Measurements from ENCODE around the gene NR2C2AP.
A peak's percentile ranks its signal among the peaks of the same experiment; 100 is the strongest.
"Not testable (repeated sequence)": the region's sequence is repeated elsewhere in the genome, so short reads cannot be mapped to it uniquely, and the experiment has no call there.

The NR2C2AP gene, protein sequence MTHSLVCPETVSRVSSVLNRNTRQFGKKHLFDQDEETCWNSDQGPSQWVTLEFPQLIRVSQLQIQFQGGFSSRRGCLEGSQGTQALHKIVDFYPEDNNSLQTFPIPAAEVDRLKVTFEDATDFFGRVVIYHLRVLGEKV

DNA sequence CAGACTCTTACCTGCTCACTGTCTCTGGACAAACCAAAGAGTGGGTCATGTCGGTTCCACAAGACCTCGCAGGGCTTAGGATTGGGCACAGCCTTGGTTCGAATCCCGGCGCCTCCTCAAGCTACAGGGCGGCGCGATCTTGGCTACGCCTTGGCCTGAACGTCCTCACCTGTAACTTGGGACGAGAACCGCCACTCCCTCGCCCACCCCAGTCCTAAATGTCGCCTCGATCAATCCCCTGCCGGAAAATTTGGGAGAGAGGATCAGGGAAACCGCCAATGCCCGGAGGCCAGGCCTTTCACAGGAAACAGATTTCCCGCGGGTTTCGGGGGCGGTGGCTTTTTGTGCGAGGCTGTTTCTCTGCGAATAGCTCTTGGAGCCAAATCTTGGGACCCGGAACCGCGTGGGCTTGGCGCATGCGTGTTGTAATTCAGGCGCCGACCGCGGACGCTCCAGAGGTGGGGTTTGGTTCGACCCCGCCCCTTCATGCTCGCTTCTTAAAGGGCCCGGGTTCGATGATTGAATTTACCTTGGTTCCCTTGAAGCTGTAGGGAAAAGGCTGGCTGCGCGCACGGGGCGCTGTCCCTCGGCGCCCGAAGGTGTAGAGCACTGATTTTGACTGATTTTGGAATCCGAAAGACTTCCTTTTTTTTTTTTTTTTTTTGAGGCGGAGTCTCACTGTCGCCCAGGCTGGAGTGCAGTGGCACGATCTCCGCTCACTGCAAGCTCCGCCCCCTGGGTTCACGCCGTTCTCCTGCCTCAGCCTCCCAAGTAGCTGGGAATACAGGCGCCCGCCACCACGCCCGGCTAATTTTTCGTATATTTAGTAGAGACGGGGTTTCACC lies at the start of gene NR2C2AP:
TSS of gene NR2C2AP (minus strand) at position 403 of the 845 bp plus-strand sequence. CDS start at position 49, 354 bp downstream.
- DNase-seq: peak; percentile 41

DNA sequence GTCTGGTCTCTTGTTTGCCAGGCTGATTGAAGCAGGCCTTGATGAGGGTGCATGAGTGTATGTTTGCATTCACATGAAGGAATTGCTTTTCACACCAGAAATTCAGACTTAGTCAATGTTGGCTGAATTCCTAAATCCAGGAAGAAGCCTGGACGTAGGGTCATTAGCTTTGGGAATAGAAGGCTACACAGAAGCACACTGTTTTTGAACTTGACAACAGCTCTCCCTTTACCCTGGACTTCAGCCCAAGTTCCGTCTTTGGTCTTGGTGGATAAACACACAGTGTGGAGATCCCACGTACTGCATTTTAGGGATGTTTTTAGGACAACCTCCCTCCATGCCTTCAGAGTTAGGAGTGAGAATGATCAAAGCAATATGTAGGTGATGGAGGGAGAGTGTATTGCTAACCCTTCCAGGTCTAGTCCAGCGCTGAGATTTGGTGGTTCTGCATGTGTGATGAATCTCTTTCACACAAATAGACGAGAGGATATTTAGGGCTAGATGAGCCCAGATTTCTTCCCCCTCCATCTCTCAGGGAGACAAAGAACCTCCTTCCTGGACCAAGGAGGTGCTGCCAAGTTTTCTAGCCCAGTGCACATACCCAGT lies 47.1 kb upstream of the NR2C2AP start:
- DNase-seq: no peak

DNA sequence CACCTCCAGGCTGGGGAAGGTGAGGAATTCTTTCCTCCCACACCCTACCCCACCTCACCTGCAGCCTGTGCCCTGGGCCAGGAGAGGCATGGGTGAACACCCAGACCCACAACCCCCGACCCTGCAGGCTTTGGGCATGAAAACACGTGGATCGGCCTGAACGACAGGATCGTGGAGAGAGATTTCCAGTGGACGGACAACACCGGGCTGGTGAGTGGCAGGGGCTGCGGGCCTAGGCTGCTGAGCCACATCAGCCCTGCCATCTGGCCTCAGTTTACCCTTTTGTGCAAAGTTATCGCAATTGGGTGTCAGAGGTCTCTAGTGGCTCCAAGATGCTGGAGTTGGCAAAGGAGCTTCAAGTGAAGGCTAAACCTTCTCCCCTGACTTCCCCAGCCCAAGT lies 37.3 kb upstream of the NR2C2AP start:
- no peak for DNase-seq

DNA sequence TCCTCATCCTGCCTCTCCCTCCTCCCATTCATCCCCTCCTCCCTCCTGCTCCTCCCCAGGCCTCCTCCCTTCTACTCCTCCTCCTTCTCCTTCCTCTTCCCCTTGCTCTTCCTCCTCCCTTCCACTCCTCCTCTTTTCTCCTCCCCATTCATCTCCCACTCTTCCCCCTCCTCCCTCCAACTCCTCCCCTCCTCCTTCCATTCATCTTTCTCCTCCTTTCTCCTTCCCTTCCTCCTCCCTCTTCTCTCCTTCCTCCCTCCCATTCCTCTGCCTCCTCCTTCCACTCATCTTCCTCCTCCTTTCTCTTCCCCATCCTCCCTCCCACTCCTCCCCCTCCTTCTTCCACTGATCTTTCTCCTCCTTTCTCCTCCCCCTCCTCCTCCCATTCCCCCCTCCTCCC lies 36.5 kb upstream of the NR2C2AP start:
- no peak for DNase-seq

DNA sequence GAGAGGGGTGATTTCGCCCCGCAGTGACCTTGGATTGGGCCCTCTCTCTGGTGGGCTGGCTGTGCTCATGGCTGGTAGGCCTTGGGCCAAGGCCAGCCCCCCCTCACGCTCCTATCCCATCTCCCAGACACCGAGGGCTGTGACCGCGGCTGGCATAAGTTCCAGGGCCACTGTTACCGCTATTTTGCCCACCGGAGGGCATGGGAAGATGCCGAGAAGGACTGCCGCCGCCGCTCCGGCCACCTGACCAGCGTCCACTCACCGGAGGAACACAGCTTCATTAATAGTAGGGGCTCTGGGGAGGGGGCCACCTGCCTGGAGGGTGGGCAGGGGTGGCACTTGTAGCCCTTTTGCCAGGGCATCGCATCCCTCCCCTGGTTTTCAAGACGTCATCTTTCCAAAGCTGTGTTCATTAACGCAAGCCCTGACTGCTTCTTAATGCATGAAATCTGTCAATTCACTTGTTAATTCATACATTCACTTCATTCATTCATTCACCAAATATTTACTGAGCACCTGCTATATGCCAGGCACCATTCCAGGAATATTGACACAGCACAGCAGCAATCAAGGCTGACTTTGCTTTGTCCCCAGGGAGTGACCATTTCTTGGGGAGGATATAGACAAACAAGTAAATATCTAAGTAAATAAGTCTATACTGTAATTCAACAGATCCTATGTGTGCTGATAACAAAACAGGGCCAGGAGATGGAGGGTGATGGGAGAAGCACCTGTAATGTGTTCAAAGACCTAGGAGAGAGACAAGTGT lies 35.1 kb upstream of the NR2C2AP start:
- no peak for DNase-seq

DNA sequence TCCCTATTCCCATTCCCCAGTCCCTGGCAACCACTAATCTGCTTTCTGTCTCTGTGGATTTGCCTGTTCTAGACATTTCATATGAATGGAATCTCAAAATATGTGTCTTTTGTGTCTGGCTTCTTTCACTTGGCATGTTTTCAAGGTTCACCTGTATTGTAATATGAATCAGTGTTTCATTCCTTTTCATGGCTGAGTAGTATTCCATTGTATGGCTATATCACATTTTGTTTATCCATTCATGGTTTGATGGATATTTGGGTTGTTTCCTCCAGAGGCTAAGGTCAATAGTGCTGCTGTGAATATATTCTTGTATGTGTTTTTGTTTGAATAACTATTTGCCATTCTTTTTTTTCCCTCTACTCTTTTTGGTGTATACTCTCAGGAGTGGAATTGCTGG lies 33.0 kb upstream of the NR2C2AP start:
- no peak for DNase-seq

DNA sequence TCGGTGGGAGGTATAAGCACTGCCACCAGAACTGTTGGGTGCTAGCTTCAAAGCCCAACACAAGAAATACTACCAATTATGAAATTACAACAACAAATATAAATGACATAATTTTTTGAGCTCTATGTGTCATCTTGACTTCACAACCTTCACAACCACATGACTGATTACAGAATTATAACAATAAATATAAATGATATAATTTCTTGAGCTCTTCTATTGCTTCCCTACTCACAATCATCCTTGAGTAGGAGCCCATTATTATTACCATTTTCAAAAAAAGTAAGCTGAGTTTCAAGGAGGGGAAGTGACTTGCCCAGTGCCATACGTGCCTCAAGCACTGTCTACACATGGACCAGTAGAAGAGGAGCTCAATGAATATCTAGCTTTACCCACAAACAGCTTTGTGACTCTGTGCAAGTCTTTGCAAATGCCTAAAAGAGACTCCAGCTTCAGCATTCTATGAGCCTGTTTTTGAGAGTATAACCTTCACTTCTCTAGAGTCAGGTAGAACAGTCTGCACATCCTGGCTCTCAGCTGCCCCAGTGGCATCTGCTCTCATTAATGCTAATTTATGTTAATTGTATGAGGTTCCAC lies 31.1 kb upstream of the NR2C2AP start:
- DNase-seq: no peak

DNA sequence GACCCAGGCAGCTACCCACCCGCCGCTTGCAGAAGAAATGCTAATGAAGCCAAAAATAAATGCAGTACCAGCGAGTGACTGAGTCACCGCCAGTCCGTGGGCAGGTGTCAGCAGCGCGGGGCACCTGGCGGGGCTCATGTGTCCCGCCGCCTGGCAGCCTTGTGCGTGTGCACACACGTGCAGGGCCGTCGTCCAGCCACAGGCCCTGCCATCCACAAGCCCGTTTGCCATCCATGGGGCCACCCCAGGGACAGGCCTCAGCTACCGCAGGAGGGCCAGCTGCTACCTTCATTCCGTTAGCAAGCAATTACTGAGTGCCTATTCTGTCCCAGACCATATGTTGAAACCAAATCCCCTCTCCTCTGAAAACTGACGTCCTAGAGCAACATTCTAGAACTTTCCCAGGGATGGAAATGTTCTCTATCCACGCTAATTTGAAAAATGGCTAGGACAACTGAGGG lies 29.1 kb upstream of the NR2C2AP start:
- DNase-seq: no peak

DNA sequence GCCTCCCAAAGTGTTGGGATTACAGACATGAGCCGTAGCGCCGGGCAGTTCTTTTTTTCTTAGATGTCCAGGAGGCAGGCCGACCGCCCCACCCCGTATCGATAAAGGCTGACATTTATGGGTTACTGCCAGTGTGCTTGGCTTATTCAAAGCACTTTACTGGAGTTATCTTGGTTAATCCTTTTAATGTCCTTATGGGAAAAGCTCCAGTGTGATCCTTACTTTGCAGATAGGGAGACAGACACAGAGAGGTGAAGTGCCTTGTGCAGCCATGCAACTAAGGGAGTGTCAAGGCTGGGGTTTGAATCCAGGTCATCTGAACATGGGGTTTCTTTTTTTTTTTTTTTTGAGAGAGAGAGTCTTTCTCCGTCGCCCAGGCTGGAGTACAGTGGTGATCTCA lies 27.8 kb upstream of the NR2C2AP start:
- no peak for DNase-seq

DNA sequence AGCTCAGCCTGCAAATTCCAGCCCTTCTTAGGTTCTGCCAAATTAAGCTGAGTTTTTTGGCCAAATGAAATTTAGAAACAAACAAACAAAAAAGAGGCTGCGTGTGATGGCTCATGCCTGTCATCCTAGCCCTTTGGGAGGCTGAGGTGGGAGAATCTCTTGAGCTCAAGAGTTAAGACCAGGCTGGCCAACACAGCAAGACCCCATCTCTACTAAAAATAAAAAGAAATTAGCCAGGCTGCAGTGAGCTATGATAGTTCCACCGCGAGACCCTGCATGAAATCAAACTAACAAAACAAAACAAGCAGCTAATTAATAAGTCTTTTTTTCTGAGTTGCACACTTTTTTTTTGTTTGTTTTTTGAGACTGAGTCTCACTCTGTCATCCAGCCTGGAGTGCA lies 26.5 kb upstream of the NR2C2AP start:
- DNase-seq: no peak

DNA sequence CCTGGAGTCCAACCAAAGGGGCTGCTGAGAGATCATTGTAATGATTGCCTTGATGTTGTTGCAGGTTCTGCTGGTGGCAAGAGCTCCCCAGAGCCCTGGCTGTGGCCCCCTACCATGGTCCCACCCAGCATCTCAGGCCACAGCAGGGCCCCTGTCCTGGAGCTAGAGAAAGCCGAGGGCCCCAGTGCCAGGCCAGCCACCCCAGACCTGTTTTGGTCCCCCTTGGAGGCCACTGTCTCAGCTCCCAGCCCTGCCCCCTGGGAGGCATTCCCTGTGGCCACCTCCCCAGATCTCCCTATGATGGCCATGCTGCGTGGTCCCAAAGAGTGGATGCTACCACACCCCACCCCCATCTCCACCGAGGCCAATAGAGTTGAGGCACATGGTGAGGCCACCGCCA lies 24.0 kb upstream of the NR2C2AP start:
- DNase-seq: no peak

DNA sequence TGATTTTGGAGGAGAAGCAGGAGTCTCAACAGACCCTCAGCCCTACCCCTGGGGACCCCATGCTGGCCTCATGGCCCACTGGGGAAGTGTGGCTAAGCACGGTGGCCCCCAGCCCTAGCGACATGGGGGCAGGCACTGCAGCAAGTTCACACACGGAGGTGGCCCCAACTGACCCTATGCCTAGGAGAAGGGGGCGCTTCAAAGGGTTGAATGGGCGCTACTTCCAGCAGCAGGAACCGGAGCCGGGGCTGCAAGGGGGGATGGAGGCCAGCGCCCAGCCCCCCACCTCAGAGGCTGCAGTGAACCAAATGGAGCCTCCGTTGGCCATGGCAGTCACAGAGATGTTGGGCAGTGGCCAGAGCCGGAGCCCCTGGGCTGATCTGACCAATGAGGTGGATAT lies 23.4 kb upstream of the NR2C2AP start:
- no peak for DNase-seq

DNA sequence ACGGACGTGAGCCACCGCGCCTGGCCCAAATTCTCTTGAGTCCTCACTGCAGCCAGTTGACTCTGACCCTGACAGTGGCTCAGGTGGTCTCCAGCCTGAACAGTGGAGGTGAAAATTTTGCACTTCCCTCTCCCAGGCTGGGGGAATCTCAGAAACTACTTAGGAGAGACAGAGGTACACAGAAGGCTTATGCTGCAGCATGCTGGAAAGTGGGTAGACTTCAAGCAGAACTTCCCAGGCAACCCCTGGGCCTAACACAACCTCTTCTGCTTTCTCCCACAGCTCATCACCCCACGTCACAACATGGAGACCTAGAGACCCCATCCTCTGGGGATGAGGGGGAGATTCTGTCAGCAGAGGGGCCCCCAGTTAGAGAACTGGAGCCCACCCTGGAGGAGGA lies 23.0 kb upstream of the NR2C2AP start:
- no peak for DNase-seq

DNA sequence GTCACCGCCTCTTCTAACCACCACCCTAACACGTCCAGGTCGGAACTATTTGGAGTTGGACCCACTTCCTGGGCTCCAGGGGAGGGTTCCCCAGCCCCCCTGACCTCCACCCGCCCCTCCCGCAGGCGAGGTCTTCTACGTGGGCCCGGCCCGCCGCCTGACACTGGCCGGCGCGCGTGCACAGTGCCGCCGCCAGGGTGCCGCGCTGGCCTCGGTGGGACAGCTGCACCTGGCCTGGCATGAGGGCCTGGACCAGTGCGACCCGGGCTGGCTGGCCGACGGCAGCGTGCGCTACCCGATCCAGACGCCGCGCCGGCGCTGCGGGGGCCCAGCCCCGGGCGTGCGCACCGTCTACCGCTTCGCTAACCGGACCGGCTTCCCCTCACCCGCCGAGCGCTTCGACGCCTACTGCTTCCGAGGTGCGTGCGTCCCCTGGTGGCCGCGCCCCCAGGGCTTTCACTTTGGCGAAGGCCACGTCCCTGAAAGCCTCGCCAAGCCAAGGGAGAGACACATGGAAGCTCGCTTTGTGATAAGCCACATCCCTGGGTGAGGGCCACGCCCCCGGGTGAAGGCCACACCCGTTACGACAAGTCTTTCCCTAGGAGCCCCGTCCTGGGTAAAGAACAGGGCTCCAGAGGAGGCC lies 21.8 kb upstream of the NR2C2AP start:
- DNase-seq: no peak

DNA sequence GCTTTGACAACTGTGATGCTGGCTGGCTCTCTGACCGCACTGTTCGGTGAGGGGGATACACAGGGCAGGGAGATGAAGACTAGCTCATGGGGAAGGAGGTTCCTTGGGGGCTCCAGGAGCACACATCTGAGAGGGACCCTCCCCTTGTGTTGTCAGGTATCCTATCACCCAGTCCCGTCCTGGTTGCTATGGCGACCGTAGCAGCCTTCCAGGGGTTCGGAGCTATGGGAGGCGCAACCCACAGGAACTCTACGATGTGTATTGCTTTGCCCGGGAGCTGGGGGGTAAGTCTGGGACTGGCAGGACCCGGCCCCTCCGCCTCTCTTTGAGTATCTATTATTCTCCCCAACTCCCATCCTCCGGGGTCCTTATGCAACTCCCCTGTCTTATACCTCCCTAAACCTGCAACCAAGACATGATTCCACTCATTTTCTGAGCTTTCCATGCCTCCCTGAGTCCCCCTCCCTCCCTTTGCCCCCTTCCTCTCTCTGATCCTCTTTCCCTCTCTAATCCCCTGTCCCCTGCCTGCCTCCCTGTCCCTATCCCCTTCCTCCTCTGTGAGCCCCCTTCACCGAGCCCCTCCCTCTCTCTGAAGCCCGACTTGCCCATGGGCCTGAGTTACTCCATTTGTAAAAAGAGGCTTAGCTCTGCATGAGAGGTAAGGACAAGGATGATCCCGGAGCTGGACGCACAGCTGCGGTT lies 21.1 kb upstream of the NR2C2AP start:
- no peak for DNase-seq

DNA sequence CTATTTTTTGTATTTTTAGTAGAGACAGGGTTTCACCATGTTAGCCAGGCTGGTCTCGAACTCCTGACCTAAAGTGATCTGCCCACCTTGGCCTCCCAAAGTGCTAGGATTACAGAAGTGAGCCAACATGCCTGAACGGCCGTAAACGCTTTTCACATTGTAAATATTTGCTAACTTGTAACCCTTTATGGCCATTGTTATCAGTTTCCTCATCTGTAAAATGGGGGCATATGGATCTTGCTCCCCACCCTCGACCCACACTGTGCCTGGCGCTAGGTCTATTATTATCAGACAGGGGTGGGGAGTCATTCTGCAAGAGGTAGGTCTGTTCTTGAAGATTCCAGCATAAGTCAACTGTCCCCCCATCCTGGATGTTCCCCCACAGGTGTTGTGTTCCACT lies 20.4 kb upstream of the NR2C2AP start:
- no peak for DNase-seq

DNA sequence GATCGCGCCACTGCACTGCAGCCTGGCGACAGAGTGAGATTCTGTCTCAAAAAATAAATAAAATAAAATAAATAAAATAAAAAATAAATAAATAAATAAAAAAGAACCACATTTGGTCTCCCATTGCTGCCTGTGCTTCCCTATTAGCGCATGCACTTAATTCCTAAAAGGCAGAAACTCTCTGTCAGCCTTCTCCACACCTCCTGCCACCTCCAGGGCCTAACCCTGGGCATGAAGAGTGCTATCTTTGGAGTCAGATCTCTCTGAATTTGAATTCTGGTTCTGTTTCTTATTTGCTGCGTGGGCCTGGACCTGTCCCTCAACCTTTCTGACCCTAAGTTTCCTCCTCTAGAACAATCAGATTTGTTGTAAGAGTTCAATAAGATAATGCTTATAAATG lies 19.8 kb upstream of the NR2C2AP start:
- DNase-seq: no peak

DNA sequence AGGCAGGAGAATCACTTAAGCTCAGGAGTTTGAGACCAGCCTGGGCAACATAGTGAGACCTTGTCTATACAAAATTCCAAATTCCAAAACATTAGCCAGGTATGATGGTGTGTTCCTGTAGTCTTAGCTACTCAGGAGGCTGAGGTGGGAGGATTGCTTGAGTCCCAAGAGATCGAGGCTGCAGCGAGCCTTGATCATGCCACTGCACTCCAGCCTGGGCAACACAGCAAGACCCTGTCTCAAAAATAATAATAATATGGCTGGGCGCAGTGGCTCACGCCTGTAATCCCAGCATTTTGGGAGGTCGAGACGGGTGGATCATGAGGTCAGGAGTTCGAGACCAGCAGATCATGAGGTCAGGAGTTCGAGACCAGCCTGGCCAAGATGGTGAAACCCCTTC lies 17.8 kb upstream of the NR2C2AP start:
- not testable (repeated sequence) for DNase-seq

DNA sequence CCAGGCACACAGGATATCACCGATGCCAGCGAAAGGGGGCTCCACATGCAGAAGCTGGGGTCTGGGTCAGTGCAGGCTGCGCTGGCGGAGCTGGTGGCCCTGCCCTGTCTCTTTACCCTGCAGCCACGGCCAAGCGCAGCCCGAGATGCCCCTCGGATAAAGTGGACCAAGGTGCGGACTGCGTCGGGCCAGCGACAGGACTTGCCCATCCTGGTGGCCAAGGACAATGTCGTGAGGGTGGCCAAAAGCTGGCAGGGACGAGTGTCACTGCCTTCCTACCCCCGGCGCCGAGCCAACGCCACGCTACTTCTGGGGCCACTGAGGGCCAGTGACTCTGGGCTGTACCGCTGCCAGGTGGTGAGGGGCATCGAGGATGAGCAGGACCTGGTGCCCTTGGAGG lies 15.7 kb upstream of the NR2C2AP start:
- DNase-seq: no peak

DNA sequence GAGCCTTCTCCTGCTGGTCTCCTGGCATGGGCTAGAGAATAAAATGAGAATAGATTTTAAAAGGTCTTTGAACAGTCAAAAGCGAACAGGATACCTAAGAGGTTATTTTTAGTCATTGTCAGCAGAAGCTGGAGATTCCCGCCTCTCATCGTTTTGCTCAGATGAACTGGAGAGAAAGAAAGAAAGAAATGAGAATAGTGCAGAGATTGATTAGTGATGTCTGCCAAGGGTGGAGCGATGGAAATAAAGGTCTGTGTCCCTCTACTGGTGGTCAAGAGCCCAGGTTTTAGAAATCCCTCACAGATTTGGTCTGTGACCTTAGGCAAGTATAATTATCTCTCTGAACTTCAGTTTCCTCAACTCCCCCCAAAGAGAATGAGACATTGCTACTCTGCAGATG lies 13.9 kb upstream of the NR2C2AP start:
- no peak for DNase-seq

DNA sequence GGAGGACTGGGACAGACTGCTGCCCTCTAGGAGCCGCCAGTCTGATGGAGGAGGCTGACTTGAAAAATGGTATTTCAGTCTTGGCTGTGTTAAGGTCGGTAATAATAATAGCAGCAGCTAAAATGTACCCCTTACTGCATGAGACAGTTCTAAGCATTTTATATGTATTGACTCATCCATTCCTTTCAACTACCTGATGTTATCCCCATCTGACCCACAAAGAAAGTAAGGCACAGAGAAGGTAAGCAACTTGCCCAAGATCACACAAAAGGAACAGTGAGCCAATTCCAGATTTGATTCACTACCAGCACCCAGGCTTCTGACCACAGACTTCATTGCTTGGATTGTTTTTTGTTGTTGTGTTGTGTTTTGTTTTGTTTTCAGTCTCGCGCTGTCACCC lies 12.6 kb upstream of the NR2C2AP start:
- DNase-seq: no peak

DNA sequence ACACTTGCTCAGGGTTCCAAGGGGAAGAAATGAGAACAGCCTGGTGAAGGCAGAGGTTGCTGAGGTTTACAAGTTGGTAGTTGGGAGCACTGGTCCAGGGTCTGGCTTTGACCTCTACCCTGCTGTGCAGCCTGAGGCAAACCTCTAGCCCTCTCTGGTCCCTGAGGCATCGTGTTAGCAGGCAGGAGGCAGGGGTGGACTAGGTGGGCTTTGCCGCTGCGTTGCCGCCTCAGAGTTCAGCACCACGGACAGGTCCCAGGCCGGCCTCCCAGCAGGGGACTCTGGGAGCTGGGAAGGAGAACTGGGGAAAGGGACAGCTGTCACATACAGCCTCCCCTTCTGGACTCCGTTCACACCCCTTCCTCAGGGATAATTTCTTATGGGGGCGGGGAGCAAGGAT lies 11.7 kb upstream of the NR2C2AP start:
- no peak for DNase-seq
